OCI-LY1 (cell line): Measurements from ENCODE around the gene MAPKAPK3.

Experiments used
- EZH2 ChIP-seq: fragments of 200-600 bp; sonication (generic), shearing (Covaris generic); IDR thresholded peaks from 2 replicates; pipeline ENCODE4 v1.8.0; 2017; ENCODE audit warnings: borderline replicate concordance, mixed run types, mild to moderate bottlenecking, antibody characterized with exemption, low read length, moderate library complexity, mixed read lengths
- TF ChIP-seq, protein P1 (sequence below): fragments of 200-600 bp; sonication (generic), shearing (Covaris generic); IDR thresholded peaks from 2 replicates; pipeline ENCODE4 v1.5.1; 2017; ENCODE audit warnings: mild to moderate bottlenecking, antibody characterized with exemption, low read length, moderate library complexity, mixed read lengths

- TF ChIP-seq, protein P1, sequence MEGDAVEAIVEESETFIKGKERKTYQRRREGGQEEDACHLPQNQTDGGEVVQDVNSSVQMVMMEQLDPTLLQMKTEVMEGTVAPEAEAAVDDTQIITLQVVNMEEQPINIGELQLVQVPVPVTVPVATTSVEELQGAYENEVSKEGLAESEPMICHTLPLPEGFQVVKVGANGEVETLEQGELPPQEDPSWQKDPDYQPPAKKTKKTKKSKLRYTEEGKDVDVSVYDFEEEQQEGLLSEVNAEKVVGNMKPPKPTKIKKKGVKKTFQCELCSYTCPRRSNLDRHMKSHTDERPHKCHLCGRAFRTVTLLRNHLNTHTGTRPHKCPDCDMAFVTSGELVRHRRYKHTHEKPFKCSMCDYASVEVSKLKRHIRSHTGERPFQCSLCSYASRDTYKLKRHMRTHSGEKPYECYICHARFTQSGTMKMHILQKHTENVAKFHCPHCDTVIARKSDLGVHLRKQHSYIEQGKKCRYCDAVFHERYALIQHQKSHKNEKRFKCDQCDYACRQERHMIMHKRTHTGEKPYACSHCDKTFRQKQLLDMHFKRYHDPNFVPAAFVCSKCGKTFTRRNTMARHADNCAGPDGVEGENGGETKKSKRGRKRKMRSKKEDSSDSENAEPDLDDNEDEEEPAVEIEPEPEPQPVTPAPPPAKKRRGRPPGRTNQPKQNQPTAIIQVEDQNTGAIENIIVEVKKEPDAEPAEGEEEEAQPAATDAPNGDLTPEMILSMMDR, result no peak
- no peak for TF ChIP-seq EZH2
These were observed 49.4 kb upstream of the MAPKAPK3 start, which contains the start of gene C3orf18 for GRCh38 chr3:50567386-50568167.
